Measurements from ENCODE around the gene ZNF655.
"Not testable (repeated sequence)": the region's sequence is repeated elsewhere in the genome, so short reads cannot be mapped to it uniquely, and the experiment has no call there.

ZNF655 gene

DNA sequence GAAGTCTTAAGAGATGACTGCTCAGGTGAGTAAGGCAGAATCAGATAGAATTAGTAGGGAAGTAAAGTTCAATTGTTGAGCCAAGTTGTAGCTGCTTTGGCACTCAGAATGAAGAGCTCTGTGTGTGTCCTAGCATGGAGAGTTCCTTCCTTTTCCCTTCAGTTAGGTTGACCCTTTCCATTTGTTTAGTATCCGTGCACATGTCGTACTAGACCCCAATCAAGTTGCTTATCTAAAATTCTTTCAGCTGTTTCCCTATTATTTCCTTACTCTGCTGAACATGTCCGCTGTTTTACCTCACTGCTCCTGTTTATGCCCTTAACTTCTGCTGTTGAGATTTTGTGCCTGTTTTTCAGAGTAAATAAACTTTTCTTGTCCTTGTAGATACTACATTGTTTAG, 13.3 kb downstream of the ZNF655 start:
- DNase-seq (ENCODE audit: low read depth), result no peak
- no peak for TF ChIP-seq CTCF (conservative IDR thresholded peaks at IDR 0.05; ENCODE audit: low read depth, low read length)
- H3K4me3 ChIP-seq (ENCODE audit: low read depth, low read length), result no peak overlapping the region

DNA sequence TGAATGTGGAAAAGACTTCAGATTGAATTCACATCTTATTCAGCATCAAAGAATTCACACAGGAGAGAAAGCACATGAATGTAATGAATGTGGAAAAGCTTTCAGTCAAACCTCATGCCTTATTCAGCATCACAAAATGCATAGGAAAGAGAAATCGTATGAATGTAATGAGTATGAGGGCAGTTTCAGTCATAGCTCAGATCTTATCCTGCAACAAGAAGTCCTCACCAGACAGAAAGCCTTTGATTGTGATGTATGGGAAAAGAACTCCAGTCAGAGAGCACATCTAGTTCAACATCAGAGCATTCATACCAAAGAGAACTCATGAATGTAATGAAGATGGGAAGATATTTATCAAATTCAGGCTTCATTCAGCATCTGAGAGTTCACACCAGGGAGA, 14.8 kb downstream of the ZNF655 start:
- no peak overlapping the region for H3K4me3 ChIP-seq (ENCODE audit: low read depth, low read length)
- no peak for TF ChIP-seq CTCF (conservative IDR thresholded peaks at IDR 0.05; ENCODE audit: low read depth, low read length)
- DNase-seq (ENCODE audit: low read depth), result no peak

GRCh38 chr7:99576251-99576650, 17.8 kb downstream of the ZNF655 start:
- no peak for DNase-seq (ENCODE audit: low read depth)
- TF ChIP-seq CTCF (conservative IDR thresholded peaks at IDR 0.05; ENCODE audit: low read depth, low read length), result no peak
- H3K4me3 ChIP-seq (ENCODE audit: low read depth, low read length), result no peak overlapping the region

- DNase-seq (ENCODE audit: low read depth), result no peak
- H3K4me3 ChIP-seq (ENCODE audit: low read depth, low read length), result peak overlapping the region; percentile 62
- no peak for TF ChIP-seq CTCF (conservative IDR thresholded peaks at IDR 0.05; ENCODE audit: low read depth, low read length)
Measured at GRCh38 chr7:99579281-99579955, 21.0 kb downstream of the ZNF655 start.

- peak overlapping the region; percentile 62 for H3K4me3 ChIP-seq (ENCODE audit: low read depth, low read length)
- TF ChIP-seq CTCF (conservative IDR thresholded peaks at IDR 0.05; ENCODE audit: low read depth, low read length), result peak; percentile 51
- DNase-seq (ENCODE audit: low read depth), result peak; percentile 36
Measured at GRCh38 chr7:99579956-99580777, 21.7 kb downstream of the ZNF655 start.

GRCh38 chr7:99580778-99581332, 22.4 kb downstream of the ZNF655 start:
- H3K4me3 ChIP-seq (ENCODE audit: low read depth, low read length), result peak overlapping the region; percentile 62
- not testable (repeated sequence) for DNase-seq (ENCODE audit: low read depth)

DNA sequence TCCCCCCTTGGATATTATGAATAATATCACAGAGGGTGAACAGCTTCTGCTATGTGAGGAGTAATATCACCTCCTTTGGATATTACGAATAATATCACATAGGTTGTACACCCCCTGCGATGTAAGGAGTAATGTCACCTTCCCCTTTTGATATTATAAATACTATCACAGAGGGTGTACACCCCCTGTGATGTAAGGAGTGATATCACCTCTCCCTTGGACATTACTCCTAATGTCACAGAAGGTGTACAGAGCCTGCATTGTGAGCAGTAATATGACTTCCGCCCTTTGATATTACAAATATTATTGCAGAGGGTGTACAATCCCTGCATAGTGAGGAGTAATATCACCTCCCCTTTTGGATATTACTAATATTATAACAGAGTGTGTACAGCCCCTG, 30.4 kb downstream of the ZNF655 start:
- DNase-seq (ENCODE audit: low read depth), result no peak
- TF ChIP-seq CTCF (conservative IDR thresholded peaks at IDR 0.05; ENCODE audit: low read depth, low read length), result no peak
- H3K4me3 ChIP-seq (ENCODE audit: low read depth, low read length), result no peak overlapping the region

Measured in choroid plexus epithelial cell (primary cell).